HG03520 (cell line): ENCODE data around the gene FOXO6.

ENCODE experiments used
- ATAC-seq: cut with Tn5 transposase; IDR thresholded peaks from one replicate; pipeline ENCODE4 v1.9.1; 2021; ENCODE audit warnings: mild to moderate bottlenecking, moderate library complexity; ENCODE audit not compliant: unreplicated experiment

The FOXO6 gene

GRCh38 chr1:41419584-41420295, 58.5 kb downstream of the FOXO6 start:
- ATAC-seq, result no peak

- ATAC-seq, result no peak
Measured at GRCh38 chr1:41420351-41420750, 59.1 kb downstream of the FOXO6 start.

GRCh38 chr1:41420860-41421259, 59.6 kb downstream of the FOXO6 start:
- no peak for ATAC-seq

- ATAC-seq, result no peak
Measured at GRCh38 chr1:41422306-41422705, 61.1 kb downstream of the FOXO6 start.

GRCh38 chr1:41423511-41424191, 62.4 kb downstream of the FOXO6 start:
- ATAC-seq, result no peak

- ATAC-seq, result no peak
Measured at GRCh38 chr1:41424581-41425118, 63.4 kb downstream of the FOXO6 start.

GRCh38 chr1:41425369-41425768, 64.1 kb downstream of the FOXO6 start:
- ATAC-seq, result no peak

- no peak for ATAC-seq
Measured at GRCh38 chr1:41426201-41426890, 65.1 kb downstream of the FOXO6 start.

- ATAC-seq, result no peak
Measured at GRCh38 chr1:41427122-41427913, 66.1 kb downstream of the FOXO6 start.

GRCh38 chr1:41427916-41428737, 66.9 kb downstream of the FOXO6 start:
- ATAC-seq, result no peak

- ATAC-seq, result no peak
Measured at GRCh38 chr1:41428738-41429640, 67.8 kb downstream of the FOXO6 start.

GRCh38 chr1:41429641-41430035, 68.4 kb downstream of the FOXO6 start:
- ATAC-seq, result no peak

- ATAC-seq, result no peak
Measured at GRCh38 chr1:41430069-41430468, 68.8 kb downstream of the FOXO6 start.

- no peak for ATAC-seq
Measured at GRCh38 chr1:41430582-41430981, 69.3 kb downstream of the FOXO6 start.

- ATAC-seq, result no peak
Measured at GRCh38 chr1:41431490-41432350, 70.5 kb downstream of the FOXO6 start.
